ENCODE results near the gene NR5A1. TPM values are rescaled to one million over a fixed set of nuclear protein-coding genes. Genes with fewer than 3 reads are reported as not detected.

The NR5A1 gene
- polyA plus RNA-seq, 3 donors: not detected

DNA sequence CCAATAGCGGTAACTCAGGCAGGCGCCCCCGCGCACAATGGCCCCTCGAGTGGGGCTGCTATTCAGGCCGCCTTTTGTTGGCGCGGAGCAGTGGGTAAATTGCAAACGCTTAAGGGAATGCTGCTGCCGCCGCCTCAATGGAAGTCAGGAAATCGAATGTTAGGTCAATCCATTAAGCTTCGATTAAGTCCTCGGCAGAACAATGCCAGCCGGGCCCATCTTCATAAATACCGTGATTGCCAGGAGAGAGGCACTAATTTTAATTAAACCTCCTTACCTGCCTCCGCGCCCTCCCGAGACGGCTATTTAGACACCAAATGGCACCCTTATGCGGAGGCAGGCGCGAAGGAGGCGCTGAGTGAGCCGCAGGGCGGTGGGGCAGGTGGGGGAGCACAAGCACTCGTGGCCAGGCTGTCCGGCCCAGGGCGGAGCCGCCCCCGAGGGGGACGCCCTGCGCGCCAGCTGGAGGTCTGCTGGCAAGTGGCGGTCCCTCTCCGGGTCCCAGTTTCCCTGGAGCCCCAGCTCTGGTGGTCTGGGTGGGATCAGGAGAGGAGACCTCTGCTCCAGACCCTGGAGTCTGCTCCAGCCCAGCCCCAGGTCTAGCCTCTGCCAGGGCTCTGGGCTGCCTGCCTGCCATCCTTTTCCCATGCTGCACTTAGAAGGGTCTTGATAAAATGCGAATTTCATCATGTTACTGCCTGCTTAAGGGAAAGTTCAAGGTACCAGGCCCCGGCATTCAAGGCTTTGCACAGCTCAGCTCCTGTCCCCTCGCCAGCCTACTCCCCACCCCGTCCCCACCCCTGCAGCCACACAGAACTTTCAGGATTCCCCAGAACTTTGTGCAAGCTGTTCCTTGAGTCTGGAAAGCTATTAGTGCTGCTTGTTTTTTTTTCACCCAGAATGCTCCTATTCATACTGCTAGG is 19.7 kb downstream of the NR5A1 start:
- intact Hi-C loops (cut with micrococcal nuclease): no loop called here
- Mint-ChIP-seq H3K4me3 (no peak overlapping the region), H3K36me3 (no peaks in the 10 kb centered on the region), H3K4me1 (no peaks in the 10 kb centered on the region), H3K27me3 (ENCODE audit: low read depth in 3 of 3) (peaks cover 4 to 29% (median 10%) of the 10 kb centered on the region in 3 donors), H3K27ac (no peak overlapping the region), H3K9me3 (no peaks in the 10 kb centered on the region)
- no peaks in the 10 kb centered on the region for H3K79me2 ChIP-seq (ENCODE audit: insufficient read depth, low read length)
- WGBS (ENCODE audit: insufficient coverage): 88% methylated on average over 34 of the region's 40 CpGs
- no peak overlapping the region for H3K4me3 ChIP-seq (replicated peaks in 1 of 3; ENCODE audit: low read depth in 2 of 3, low read length in 3 of 3)
- no peak for DNase-seq
- no peak overlapping the region for H3K27ac ChIP-seq (ENCODE audit: low read depth in 1 of 2, low read length in 2 of 2)
- H3K9ac ChIP-seq (ENCODE audit: insufficient read depth, low read length, poor library complexity, severe bottlenecking): no peak overlapping the region
- no peaks in the 10 kb centered on the region for H3K9me3 ChIP-seq (replicated peaks in 1 of 2; ENCODE audit: control insufficient read depth in 1 of 2, insufficient read depth in 1 of 2, low read length in 2 of 2)
- H2AFZ ChIP-seq (ENCODE audit: insufficient read depth, low read depth, low read length, poor library complexity, severe bottlenecking): no peak overlapping the region
- no peak overlapping the region for H3K4me2 ChIP-seq (replicated peaks; ENCODE audit: extremely low read depth, low read length, poor library complexity, severe bottlenecking)
- H3K36me3 ChIP-seq (replicated peaks in 1 of 2; ENCODE audit: control insufficient read depth in 1 of 2, insufficient read depth in 2 of 2, low read length in 2 of 2): no peaks in the 10 kb centered on the region
- TF ChIP-seq, protein P1, sequence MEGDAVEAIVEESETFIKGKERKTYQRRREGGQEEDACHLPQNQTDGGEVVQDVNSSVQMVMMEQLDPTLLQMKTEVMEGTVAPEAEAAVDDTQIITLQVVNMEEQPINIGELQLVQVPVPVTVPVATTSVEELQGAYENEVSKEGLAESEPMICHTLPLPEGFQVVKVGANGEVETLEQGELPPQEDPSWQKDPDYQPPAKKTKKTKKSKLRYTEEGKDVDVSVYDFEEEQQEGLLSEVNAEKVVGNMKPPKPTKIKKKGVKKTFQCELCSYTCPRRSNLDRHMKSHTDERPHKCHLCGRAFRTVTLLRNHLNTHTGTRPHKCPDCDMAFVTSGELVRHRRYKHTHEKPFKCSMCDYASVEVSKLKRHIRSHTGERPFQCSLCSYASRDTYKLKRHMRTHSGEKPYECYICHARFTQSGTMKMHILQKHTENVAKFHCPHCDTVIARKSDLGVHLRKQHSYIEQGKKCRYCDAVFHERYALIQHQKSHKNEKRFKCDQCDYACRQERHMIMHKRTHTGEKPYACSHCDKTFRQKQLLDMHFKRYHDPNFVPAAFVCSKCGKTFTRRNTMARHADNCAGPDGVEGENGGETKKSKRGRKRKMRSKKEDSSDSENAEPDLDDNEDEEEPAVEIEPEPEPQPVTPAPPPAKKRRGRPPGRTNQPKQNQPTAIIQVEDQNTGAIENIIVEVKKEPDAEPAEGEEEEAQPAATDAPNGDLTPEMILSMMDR (IDR thresholded peaks at IDR 0.05): no peak
- H3K4me1 ChIP-seq (ENCODE audit: control insufficient read depth in 1 of 2, insufficient read depth in 2 of 2, low read length in 2 of 2): no peaks in the 10 kb centered on the region
- H3K27me3 ChIP-seq (ENCODE audit: control insufficient read depth in 2 of 2, insufficient read depth in 2 of 2, low read length in 2 of 2): peaks cover 0 to 13% of the 10 kb centered on the region in 2 donors
- H4K20me1 ChIP-seq (ENCODE audit: insufficient read depth, low read length): no peaks in the 10 kb centered on the region

DNA sequence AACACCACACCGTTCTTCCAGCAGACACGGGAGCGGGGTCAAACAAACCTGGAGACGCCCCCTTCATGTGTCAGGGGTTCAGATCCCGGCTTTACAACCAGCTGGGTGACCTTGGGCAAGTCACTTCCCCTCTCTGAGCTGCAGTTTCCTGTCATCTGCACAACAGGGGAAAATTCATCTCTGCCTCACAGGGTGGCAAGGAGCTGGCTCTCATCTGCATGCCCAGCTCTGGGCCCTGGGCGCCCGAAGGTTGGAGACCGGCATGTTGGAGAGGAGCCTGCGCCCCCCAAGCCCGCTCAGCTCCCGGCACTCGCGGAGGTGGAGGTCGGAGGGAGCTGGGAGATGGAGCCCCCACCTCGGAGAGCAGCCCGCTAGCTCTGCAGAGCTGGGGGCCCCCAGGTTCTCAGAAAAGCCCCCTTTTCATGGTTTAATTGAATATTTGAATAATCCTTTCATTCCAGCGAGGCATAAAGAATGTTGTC is 20.4 kb downstream of the NR5A1 start:
- Histone ChIP-seq H4K20me1 (ENCODE audit: insufficient read depth, low read length) (no peaks in the 10 kb centered on the region), H3K4me3 (replicated peaks in 1 of 3; ENCODE audit: low read depth in 2 of 3, low read length in 3 of 3) (no peak overlapping the region), H3K4me1 (ENCODE audit: control insufficient read depth in 1 of 2, insufficient read depth in 2 of 2, low read length in 2 of 2) (no peaks in the 10 kb centered on the region), H3K27ac (ENCODE audit: low read depth in 1 of 2, low read length in 2 of 2) (no peak overlapping the region), H3K9me3 (replicated peaks in 1 of 2; ENCODE audit: control insufficient read depth in 1 of 2, insufficient read depth in 1 of 2, low read length in 2 of 2) (no peaks in the 10 kb centered on the region), H3K36me3 (replicated peaks in 1 of 2; ENCODE audit: control insufficient read depth in 1 of 2, insufficient read depth in 2 of 2, low read length in 2 of 2) (no peaks in the 10 kb centered on the region), H3K4me2 (replicated peaks; ENCODE audit: extremely low read depth, low read length, poor library complexity, severe bottlenecking) (no peak overlapping the region), H2AFZ (ENCODE audit: insufficient read depth, low read depth, low read length, poor library complexity, severe bottlenecking) (no peak overlapping the region), H3K79me2 (ENCODE audit: insufficient read depth, low read length) (no peaks in the 10 kb centered on the region), H3K27me3 (ENCODE audit: control insufficient read depth in 2 of 2, insufficient read depth in 2 of 2, low read length in 2 of 2) (peaks cover 0 to 13% of the 10 kb centered on the region in 2 donors), H3K9ac (ENCODE audit: insufficient read depth, low read length, poor library complexity, severe bottlenecking) (no peak overlapping the region)
- WGBS (ENCODE audit: insufficient coverage): 63% methylated on average over 7 of the region's 17 CpGs
- TF ChIP-seq, protein P1 (IDR thresholded peaks at IDR 0.05): no peak
- H3K27me3 Mint-ChIP-seq (ENCODE audit: low read depth in 3 of 3): peaks cover 4 to 28% (median 10%) of the 10 kb centered on the region in 3 donors
- H3K4me1 Mint-ChIP-seq: no peaks in the 10 kb centered on the region
- no peaks in the 10 kb centered on the region for H3K36me3 Mint-ChIP-seq
- no peak overlapping the region for H3K4me3 Mint-ChIP-seq
- intact Hi-C loops (cut with micrococcal nuclease): no loop called here
- H3K27ac Mint-ChIP-seq: no peak overlapping the region
- H3K9me3 Mint-ChIP-seq: no peaks in the 10 kb centered on the region
- no peak for DNase-seq
